HG03571 (cell line): ENCODE measurements around the gene KHK.
A peak's percentile ranks its signal among the peaks of the same experiment; 100 is the strongest.

Source experiments
- ATAC-seq: cut with Tn5 transposase; IDR thresholded peaks from one replicate; pipeline ENCODE4 v1.9.1; 2021; ENCODE audit not compliant: unreplicated experiment

Gene KHK

GRCh38 chr2:27086724-27087593 is at the start of gene KHK:
Gene KHK, plus strand, starts transcription at chr2:27086772. Its CDS starts 488 bp downstream, at chr2:27087260.
- ATAC-seq = no peak

GRCh38 chr2:27038012-27038411 is 48.6 kb upstream of the KHK start:
- no peak for ATAC-seq

GRCh38 chr2:27038631-27039339 is 47.8 kb upstream of the KHK start:
- ATAC-seq = no peak

GRCh38 chr2:27039426-27039825 is 47.1 kb upstream of the KHK start:
- no peak for ATAC-seq

- ATAC-seq = no peak
Observed at GRCh38 chr2:27039871-27040270, 46.7 kb upstream of the KHK start.

- no peak for ATAC-seq
Observed at GRCh38 chr2:27040282-27040681, 46.3 kb upstream of the KHK start.

GRCh38 chr2:27041752-27042151 is 44.8 kb upstream of the KHK start:
- ATAC-seq = peak; percentile 10

- peak; percentile 68 for ATAC-seq
Observed at GRCh38 chr2:27042159-27042661, 44.4 kb upstream of the KHK start.

- no peak for ATAC-seq
Observed at GRCh38 chr2:27042985-27043634, 43.5 kb upstream of the KHK start.

GRCh38 chr2:27049422-27050280 is 36.9 kb upstream of the KHK start:
- ATAC-seq = peak; percentile 22

- ATAC-seq = peak; percentile 49
Observed at GRCh38 chr2:27050281-27050995, 36.1 kb upstream of the KHK start.

GRCh38 chr2:27050996-27051901 is 35.3 kb upstream of the KHK start, which contains the start of gene AGBL5:
Gene AGBL5, plus strand, starts transcription at chr2:27051668. Its CDS starts 1,291 bp downstream, at chr2:27052959.
- ATAC-seq = peak; percentile 55

- ATAC-seq = no peak
Observed at GRCh38 chr2:27051902-27052645, 34.5 kb upstream of the KHK start.

- ATAC-seq = no peak
Observed at GRCh38 chr2:27053321-27053720, 33.3 kb upstream of the KHK start.

GRCh38 chr2:27053776-27054175 is 32.8 kb upstream of the KHK start:
- no peak for ATAC-seq

- ATAC-seq = no peak
Observed at GRCh38 chr2:27054721-27055120, 31.9 kb upstream of the KHK start.

GRCh38 chr2:27057184-27057583 is 29.4 kb upstream of the KHK start:
- no peak for ATAC-seq

- ATAC-seq = no peak
Observed at GRCh38 chr2:27058210-27058609, 28.4 kb upstream of the KHK start.
